Heart left ventricle (tissue), 16 donors: ENCODE results near the gene CCDC85B. TPM values are rescaled to one million over a fixed set of nuclear protein-coding genes. Genes with fewer than 3 reads are reported as not detected.

Experiments
- ATAC-seq, 4 donors: fragments of 200-7000 bp; cut with Tn5 transposase; one replicate each; pipeline ENCODE4 v1.9.1; 2020 to 2022; ENCODE audit warnings: moderate library complexity in 4 of 4, mild to moderate bottlenecking in 3 of 4, moderate number of reproducible peaks in 1 of 4
- DNase-seq, 5 donors: peaks; one replicate each; pipeline ENCODE4 v3.0.0-alpha.2; 2020
- H3K27ac ChIP-seq, 12 donors: fragments of 200-600 bp; sonication (generic) in 4 of 12; one replicate each; pipeline versions ENCODE4 v1.5.0 to v1.8.0; 2016 to 2022; ENCODE audit warnings: mild to moderate bottlenecking in 2 of 12
- H3K27me3 ChIP-seq, 9 donors: fragments of 200-600 bp; sonication (generic) in 2 of 9; one replicate each; pipeline versions ENCODE4 v1.5.1 to v1.8.0; 2016 to 2022; ENCODE audit warnings: mild to moderate bottlenecking in 3 of 9
- H3K36me3 ChIP-seq, 9 donors: fragments of 200-600 bp; sonication (generic) in 2 of 9; one replicate each; pipeline versions ENCODE4 v1.5.0 to v1.8.0; 2018 to 2022; ENCODE audit warnings: mild to moderate bottlenecking in 2 of 9
- H3K4me1 ChIP-seq, 12 donors: fragments of 200-600 bp; sonication (generic) in 4 of 12; one replicate each; pipeline versions ENCODE4 v1.5.0 to v1.8.0; 2016 to 2022; ENCODE audit warnings: mild to moderate bottlenecking in 3 of 12
- H3K4me3 ChIP-seq, 12 donors: fragments of 200-600 bp; sonication (generic) in 4 of 12; one replicate each; pipeline versions ENCODE4 v1.5.0 to v1.8.0; 2017 to 2022; ENCODE audit warnings: mild to moderate bottlenecking in 9 of 12, moderate library complexity in 4 of 12
- H3K9me3 ChIP-seq, 12 donors: fragments of 200-600 bp; sonication (generic) in 4 of 12; one replicate each; pipeline versions ENCODE4 v1.5.0 to v1.8.0; 2016 to 2022; ENCODE audit warnings: mild to moderate bottlenecking in 1 of 12
- CTCF ChIP-seq, 12 donors: fragments of 200-600 bp; sonication (generic) in 4 of 12; IDR thresholded peaks; one replicate each; pipeline versions ENCODE4 v1.5.0 to v1.8.0; 2018 to 2022; ENCODE audit warnings: antibody characterized with exemption in 12 of 12, mild to moderate bottlenecking in 5 of 12
- POLR2A ChIP-seq, 2 donors: fragments of 450-650 bp; IDR thresholded peaks; one replicate each; pipeline ENCODE4 v1.6.1; 2017; ENCODE audit warnings: antibody characterized with exemption in 2 of 2, mild to moderate bottlenecking in 2 of 2, moderate library complexity in 2 of 2
- WGBS, 4 donors: extraction: QIAGEN DNeasy Blood & Tissue Kit in 2 of 4; methylation state at CpG; one replicate each; pipeline versions ENCODE4 v1.1.5 to v1.1.7; 2013 to 2018; 5-methylcytosine and 5-hydroxymethylcytosine counted together
- intact Hi-C, 10 donors: fragments of 100-400 bp; cut with DNase I; formaldehyde crosslinking; loops; one replicate each; pipeline versions ENCODE4 v1.11.1 to v1.14.2; 2022
- polyA plus RNA-seq, 2 donors: library from polyadenylated mRNA; stranded (reverse); fragments of 200-250 nt; gene quantifications; one replicate each; pipeline ENCODE4 v1.2.3, GENCODE V29; 2013
- total RNA-seq, 9 donors: library from RNA; depleted of rRNA in 2 of 9; stranded (reverse); fragments of >200 nt in 2 of 9; fragmentation: NEBNext Ultra II Directional in 3 of 9; extraction: Animal tissue kit (Norgen Biotek cat#: 25700) in 3 of 9; gene quantifications; one replicate each; pipeline versions ENCODE4 v1.1.0 to v1.2.4, GENCODE V29; 2016 to 2023
- donor health status: ischemic (EF 13 %, LVEDD 7.1; RV severe dilation, severe dysfunction).
- donor health status: healthy with polysubstance abuse.
- donor health status: DM: no; HTN: yes; CAD: no.
- donor health status: DM: no; HTN: no; CAD: no.
- donor health status: ischemic (EF 25% LVEDD 6.9; RV normal size, moderate dysfunction).
- donor health status: ischemic (EF 25% LVEDD 5.7; RV mildly dilated, moderate dysfunction).
- donor health status: healthy.
- donor health status: DM: yes; HTN: yes; CAD: no.
- donor health status: ischemic (EF 35%, LVEDD 5.7; RV mildly dilated, moderate dysfunction).
- donor health status: nonischemic (EF 11% LVEDD 7.7; RV severe dilation, severe dysfunction).
- donor health status: DM: yes; HTN: yes; CAD: no.
- donor health status: PGD.
- donor health status: ischemic (EF 29% LVEDD 5.4; RV normal size, mild dysfunction).
- donor health status: nonischemic (EF 23%, LVEDD 6.1; RV moderate dilation, normal function).

Gene CCDC85B
- total and polyA plus RNA-seq, 11 donors, result 31.3 to 78.1 (median 36.9) TPM

- DNase-seq (peak in 1 of 5 donors; percentile 40), ATAC-seq (no peak)
- intact Hi-C loops, result loop anchor here in 5 of 10 donors (5.0 to 10.0 kb wide), 3 partner anchors 40 to 105 kb away; no protein-coding TSS in a partner anchor
- TF ChIP-seq POLR2A (IDR thresholded peaks at IDR 0.05), result no peak
- TF ChIP-seq CTCF (IDR thresholded peaks at IDR 0.05), result no peak
- H3K27ac ChIP-seq, result no peak overlapping the region
- H3K36me3 ChIP-seq, result peaks cover 0 to 53% (median 43%) of the 10 kb centered on the region in 9 donors
- no peak overlapping the region for H3K4me3 ChIP-seq
- WGBS, 4 donors, result 90 to 94% (median 92%) methylated on average over 27 to 30 of the region's 30 CpGs
- H3K27me3 ChIP-seq, result no peaks in the 10 kb centered on the region
- peaks cover under 1 to 26% (median 13%) of the 10 kb centered on the region in 12 donors for H3K4me1 ChIP-seq
- H3K9me3 ChIP-seq, result no peaks in the 10 kb centered on the region
Observed at GRCh38 chr11:65882120-65883057, 8.1 kb upstream of the CCDC85B start.

- ATAC-seq (no peak), DNase-seq (peak in 1 of 5 donors; percentile 32)
- TF ChIP-seq CTCF (IDR thresholded peaks at IDR 0.05), result no peak
- TF ChIP-seq POLR2A (IDR thresholded peaks at IDR 0.05), result no peak
- H3K36me3 ChIP-seq, result peaks cover 0 to 54% (median 43%) of the 10 kb centered on the region in 9 donors
- intact Hi-C loops, result loop anchor here in 5 of 10 donors (5.0 to 10.0 kb wide), 3 partner anchors 39 to 104 kb away; no protein-coding TSS in a partner anchor
- H3K4me3 ChIP-seq, result no peak overlapping the region
- 94 to 95% (median 94%) methylated on average over 12 to 13 of the region's 13 CpGs for WGBS, 4 donors
- no peaks in the 10 kb centered on the region for H3K27me3 ChIP-seq
- H3K27ac ChIP-seq, result no peak overlapping the region
- H3K4me1 ChIP-seq, result peaks cover 5 to 33% (median 18%) of the 10 kb centered on the region in 12 donors
- H3K9me3 ChIP-seq, result no peaks in the 10 kb centered on the region
Observed at GRCh38 chr11:65883058-65883761, 7.3 kb upstream of the CCDC85B start.

- Histone ChIP-seq H3K36me3 (peaks cover 0 to 54% (median 43%) of the 10 kb centered on the region in 9 donors), H3K27ac (peak overlapping the region in 1 of 12 donors; percentile 17), H3K27me3 (no peaks in the 10 kb centered on the region), H3K4me3 (no peak overlapping the region), H3K4me1 (peaks cover 5 to 39% (median 21%) of the 10 kb centered on the region in 12 donors), H3K9me3 (no peaks in the 10 kb centered on the region)
- TF ChIP-seq CTCF (IDR thresholded peaks at IDR 0.05) (no peak), POLR2A (IDR thresholded peaks at IDR 0.05) (no peak)
- intact Hi-C loops, result loop anchor here (2.0 to 10.0 kb wide), 4 partner anchors 38 to 105 kb away; no protein-coding TSS in a partner anchor
- peak in 1 of 5 donors; percentile 48 for DNase-seq
- whole genome bisulfite sequencing, 4 donors, result 79 to 83% (median 81%) methylated on average over 28 of the region's 28 CpGs
- no peak for ATAC-seq
Observed at GRCh38 chr11:65883786-65884715, 6.4 kb upstream of the CCDC85B start.
